PFSK-1 (cell line): ENCODE data around the gene SDF2L1.

Source experiments
- POLR2AphosphoS5 ChIP-seq: IDR thresholded peaks from 2 replicates; pipeline ENCODE4 v1.6.1; 2012; ENCODE audit warnings: low read depth, mild to moderate bottlenecking, control low read depth, low read length, moderate library complexity
- REST ChIP-seq, 2 experiments: IDR thresholded peaks; 2 replicates each; pipeline versions ENCODE4 v1.6.1 to v1.8.0; 2011 to 2012; ENCODE audit warnings: low read depth in 2 of 2, low read length in 2 of 2, control low read depth in 1 of 2, inconsistent platforms in 1 of 2, mild to moderate bottlenecking in 1 of 2, moderate library complexity in 1 of 2; ENCODE audit not compliant: insufficient read depth in 1 of 2
- TAF1 ChIP-seq: IDR thresholded peaks from 2 replicates; pipeline ENCODE4 v1.6.1; 2012; ENCODE audit warnings: low read length, control low read depth, borderline replicate concordance; ENCODE audit not compliant: insufficient read depth

DNA sequence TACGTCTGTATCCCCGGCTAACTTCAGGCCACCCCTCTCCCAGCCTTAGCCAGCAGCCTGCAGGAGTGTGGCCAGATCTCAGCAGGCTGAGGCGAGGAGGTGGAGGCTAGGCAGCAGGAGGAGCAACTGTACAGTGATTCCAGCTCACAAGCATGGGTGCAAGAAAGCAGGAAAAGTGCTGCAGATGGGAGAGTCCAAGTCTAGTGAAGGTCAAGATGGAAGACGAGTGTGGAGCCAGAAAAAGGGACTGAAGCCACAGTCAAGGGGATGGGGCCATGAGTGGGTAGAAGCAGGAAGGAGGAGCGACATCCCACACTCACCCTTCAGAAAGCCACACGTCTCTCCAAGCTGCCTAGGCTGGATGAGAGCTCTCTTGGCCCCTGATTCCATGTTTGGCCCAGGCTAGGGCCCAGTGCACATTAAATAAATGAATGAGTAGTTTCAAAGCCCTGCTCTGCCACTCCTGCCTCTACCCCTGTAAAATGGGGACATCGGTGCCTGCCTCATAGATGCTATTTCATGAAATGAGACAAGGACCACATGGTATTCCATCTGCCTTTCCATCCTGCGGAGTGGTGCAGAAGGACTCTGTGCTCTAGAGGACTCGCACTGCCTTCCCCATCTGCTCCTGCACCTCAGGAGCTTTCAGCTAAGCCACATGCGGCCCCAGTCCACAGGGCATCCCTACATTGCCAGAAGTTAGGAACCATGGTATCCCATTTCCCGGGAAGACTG lies 15.2 kb upstream of the SDF2L1 start:
- TF ChIP-seq POLR2AphosphoS5 (no peak), REST (IDR thresholded peaks at IDR 0.05; ENCODE audit: insufficient read depth in 1 of 2, low read depth in 2 of 2, low read length in 2 of 2) (no peak), TAF1 (no peak)
